ENCODE measurements around the gene CHST3.

DNA sequence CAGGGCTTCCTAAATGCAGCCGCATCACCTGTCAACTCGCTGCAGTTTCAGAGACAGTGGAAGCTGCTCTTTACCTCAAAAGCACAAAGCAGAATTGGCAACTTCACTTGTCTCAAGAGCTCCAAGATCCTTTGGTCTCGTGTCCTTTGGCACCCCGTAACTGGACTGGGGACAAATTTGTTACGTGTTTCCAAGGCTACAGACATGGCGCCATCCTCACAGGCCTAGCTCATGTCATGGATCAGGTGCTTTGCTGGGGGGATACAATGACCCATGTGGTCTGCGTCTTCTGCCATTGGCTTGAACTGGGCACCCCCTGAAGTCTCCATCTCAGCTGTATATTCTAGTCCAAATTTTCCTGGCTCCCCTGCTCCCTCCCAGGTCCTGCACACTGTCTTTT, 48.6 kb downstream of the CHST3 start:
- TF ChIP-seq, protein P1, sequence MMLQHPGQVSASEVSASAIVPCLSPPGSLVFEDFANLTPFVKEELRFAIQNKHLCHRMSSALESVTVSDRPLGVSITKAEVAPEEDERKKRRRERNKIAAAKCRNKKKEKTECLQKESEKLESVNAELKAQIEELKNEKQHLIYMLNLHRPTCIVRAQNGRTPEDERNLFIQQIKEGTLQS (IDR thresholded peaks at IDR 0.05) = no peak
- TF ChIP-seq, protein P1 (CRISPR knock-in tag; conservative IDR thresholded peaks at IDR 0.05) = no peak
- TF ChIP-seq CEBPB (tag; IDR thresholded peaks at IDR 0.05) (no peak), FOXA3 (CRISPR knock-in tag; conservative IDR thresholded peaks at IDR 0.05 in 1 of 2, IDR thresholded peaks at IDR 0.05 in 1 of 2) (no peak), FOS (IDR thresholded peaks at IDR 0.05; ENCODE audit: extremely low read depth, insufficient read length) (no peak), TOE1 (IDR thresholded peaks at IDR 0.05; ENCODE audit: borderline replicate concordance) (no peak), TOE1 (CRISPR knock-in tag; IDR thresholded peaks at IDR 0.05; ENCODE audit: borderline replicate concordance, low read depth) (no peak), POLR2AphosphoS5 (IDR thresholded peaks at IDR 0.05; ENCODE audit: control insufficient read depth, insufficient read depth, low read depth, low read length) (no peak), ZNF408 (CRISPR knock-in tag; IDR thresholded peaks at IDR 0.05; ENCODE audit: low read depth) (no peak), ARID2 (IDR thresholded peaks at IDR 0.05) (no peak), ZNF24 (IDR thresholded peaks at IDR 0.05) (no peak)
- TF ChIP-seq, protein P2, sequence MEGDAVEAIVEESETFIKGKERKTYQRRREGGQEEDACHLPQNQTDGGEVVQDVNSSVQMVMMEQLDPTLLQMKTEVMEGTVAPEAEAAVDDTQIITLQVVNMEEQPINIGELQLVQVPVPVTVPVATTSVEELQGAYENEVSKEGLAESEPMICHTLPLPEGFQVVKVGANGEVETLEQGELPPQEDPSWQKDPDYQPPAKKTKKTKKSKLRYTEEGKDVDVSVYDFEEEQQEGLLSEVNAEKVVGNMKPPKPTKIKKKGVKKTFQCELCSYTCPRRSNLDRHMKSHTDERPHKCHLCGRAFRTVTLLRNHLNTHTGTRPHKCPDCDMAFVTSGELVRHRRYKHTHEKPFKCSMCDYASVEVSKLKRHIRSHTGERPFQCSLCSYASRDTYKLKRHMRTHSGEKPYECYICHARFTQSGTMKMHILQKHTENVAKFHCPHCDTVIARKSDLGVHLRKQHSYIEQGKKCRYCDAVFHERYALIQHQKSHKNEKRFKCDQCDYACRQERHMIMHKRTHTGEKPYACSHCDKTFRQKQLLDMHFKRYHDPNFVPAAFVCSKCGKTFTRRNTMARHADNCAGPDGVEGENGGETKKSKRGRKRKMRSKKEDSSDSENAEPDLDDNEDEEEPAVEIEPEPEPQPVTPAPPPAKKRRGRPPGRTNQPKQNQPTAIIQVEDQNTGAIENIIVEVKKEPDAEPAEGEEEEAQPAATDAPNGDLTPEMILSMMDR (IDR thresholded peaks at IDR 0.05 in 2 of 3, conservative IDR thresholded peaks at IDR 0.05 in 1 of 3; ENCODE audit: insufficient read depth in 2 of 3, low read depth in 1 of 3, low read length in 3 of 3) = no peak
- TF ChIP-seq, protein P3, sequence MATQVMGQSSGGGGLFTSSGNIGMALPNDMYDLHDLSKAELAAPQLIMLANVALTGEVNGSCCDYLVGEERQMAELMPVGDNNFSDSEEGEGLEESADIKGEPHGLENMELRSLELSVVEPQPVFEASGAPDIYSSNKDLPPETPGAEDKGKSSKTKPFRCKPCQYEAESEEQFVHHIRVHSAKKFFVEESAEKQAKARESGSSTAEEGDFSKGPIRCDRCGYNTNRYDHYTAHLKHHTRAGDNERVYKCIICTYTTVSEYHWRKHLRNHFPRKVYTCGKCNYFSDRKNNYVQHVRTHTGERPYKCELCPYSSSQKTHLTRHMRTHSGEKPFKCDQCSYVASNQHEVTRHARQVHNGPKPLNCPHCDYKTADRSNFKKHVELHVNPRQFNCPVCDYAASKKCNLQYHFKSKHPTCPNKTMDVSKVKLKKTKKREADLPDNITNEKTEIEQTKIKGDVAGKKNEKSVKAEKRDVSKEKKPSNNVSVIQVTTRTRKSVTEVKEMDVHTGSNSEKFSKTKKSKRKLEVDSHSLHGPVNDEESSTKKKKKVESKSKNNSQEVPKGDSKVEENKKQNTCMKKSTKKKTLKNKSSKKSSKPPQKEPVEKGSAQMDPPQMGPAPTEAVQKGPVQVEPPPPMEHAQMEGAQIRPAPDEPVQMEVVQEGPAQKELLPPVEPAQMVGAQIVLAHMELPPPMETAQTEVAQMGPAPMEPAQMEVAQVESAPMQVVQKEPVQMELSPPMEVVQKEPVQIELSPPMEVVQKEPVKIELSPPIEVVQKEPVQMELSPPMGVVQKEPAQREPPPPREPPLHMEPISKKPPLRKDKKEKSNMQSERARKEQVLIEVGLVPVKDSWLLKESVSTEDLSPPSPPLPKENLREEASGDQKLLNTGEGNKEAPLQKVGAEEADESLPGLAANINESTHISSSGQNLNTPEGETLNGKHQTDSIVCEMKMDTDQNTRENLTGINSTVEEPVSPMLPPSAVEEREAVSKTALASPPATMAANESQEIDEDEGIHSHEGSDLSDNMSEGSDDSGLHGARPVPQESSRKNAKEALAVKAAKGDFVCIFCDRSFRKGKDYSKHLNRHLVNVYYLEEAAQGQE (IDR thresholded peaks at IDR 0.05; ENCODE audit: borderline replicate concordance) = no peak
- TF ChIP-seq, protein P3 (CRISPR knock-in tag; IDR thresholded peaks at IDR 0.05; ENCODE audit: low read depth) = no peak
- TF ChIP-seq, protein P4, sequence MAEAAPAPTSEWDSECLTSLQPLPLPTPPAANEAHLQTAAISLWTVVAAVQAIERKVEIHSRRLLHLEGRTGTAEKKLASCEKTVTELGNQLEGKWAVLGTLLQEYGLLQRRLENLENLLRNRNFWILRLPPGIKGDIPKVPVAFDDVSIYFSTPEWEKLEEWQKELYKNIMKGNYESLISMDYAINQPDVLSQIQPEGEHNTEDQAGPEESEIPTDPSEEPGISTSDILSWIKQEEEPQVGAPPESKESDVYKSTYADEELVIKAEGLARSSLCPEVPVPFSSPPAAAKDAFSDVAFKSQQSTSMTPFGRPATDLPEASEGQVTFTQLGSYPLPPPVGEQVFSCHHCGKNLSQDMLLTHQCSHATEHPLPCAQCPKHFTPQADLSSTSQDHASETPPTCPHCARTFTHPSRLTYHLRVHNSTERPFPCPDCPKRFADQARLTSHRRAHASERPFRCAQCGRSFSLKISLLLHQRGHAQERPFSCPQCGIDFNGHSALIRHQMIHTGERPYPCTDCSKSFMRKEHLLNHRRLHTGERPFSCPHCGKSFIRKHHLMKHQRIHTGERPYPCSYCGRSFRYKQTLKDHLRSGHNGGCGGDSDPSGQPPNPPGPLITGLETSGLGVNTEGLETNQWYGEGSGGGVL (CRISPR knock-in tag; IDR thresholded peaks at IDR 0.05) = no peak
- TF ChIP-seq, protein P5, sequence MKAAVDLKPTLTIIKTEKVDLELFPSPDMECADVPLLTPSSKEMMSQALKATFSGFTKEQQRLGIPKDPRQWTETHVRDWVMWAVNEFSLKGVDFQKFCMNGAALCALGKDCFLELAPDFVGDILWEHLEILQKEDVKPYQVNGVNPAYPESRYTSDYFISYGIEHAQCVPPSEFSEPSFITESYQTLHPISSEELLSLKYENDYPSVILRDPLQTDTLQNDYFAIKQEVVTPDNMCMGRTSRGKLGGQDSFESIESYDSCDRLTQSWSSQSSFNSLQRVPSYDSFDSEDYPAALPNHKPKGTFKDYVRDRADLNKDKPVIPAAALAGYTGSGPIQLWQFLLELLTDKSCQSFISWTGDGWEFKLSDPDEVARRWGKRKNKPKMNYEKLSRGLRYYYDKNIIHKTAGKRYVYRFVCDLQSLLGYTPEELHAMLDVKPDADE (conservative IDR thresholded peaks at IDR 0.05; ENCODE audit: control insufficient read depth, low read depth, low read length) = no peak
- TF ChIP-seq, protein P6, sequence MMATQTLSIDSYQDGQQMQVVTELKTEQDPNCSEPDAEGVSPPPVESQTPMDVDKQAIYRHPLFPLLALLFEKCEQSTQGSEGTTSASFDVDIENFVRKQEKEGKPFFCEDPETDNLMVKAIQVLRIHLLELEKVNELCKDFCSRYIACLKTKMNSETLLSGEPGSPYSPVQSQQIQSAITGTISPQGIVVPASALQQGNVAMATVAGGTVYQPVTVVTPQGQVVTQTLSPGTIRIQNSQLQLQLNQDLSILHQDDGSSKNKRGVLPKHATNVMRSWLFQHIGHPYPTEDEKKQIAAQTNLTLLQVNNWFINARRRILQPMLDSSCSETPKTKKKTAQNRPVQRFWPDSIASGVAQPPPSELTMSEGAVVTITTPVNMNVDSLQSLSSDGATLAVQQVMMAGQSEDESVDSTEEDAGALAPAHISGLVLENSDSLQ (IDR thresholded peaks at IDR 0.05) = no peak

All from K562 (cell line).